OCI-LY1 (cell line): ENCODE measurements around the gene CD276.

Experiments
- H2AFZ ChIP-seq: fragments of 200-600 bp; sonication (generic), shearing (Covaris generic); 2 replicates; pipeline ENCODE4 v1.6.0; 2014; ENCODE audit warnings: antibody characterized with exemption, mild to moderate bottlenecking, low read length
- H3F3A ChIP-seq: fragments of 200-600 bp; sonication (generic), shearing (Covaris generic); 2 replicates; pipeline ENCODE4 v1.6.0; 2014; ENCODE audit warnings: mild to moderate bottlenecking, antibody characterized with exemption, low read length, moderate library complexity; ENCODE audit not compliant: insufficient read depth
- H3K27ac ChIP-seq: fragments of 200-600 bp; sonication (generic); 2 replicates; pipeline ENCODE4 v1.5.1; 2014; ENCODE audit warnings: low read length, mixed run types, mild to moderate bottlenecking, low read depth; ENCODE audit not compliant: poor library complexity, severe bottlenecking
- H3K27me3 ChIP-seq: fragments of 200-600 bp; sonication (generic); 2 replicates; pipeline ENCODE4 v1.6.0; 2014; ENCODE audit warnings: antibody characterized with exemption, mild to moderate bottlenecking, low read length, moderate library complexity; ENCODE audit not compliant: insufficient read depth
- H3K36me3 ChIP-seq: fragments of 200-600 bp; sonication (generic); 2 replicates; pipeline ENCODE4 v1.6.1; 2014; ENCODE audit warnings: mild to moderate bottlenecking, antibody characterized with exemption, low read length, moderate library complexity, mixed read lengths; ENCODE audit not compliant: insufficient read depth
- H3K4me1 ChIP-seq: fragments of 200-600 bp; sonication (generic); 2 replicates; pipeline ENCODE4 v1.5.1; 2014; ENCODE audit warnings: mild to moderate bottlenecking, low read length, moderate library complexity; ENCODE audit not compliant: insufficient read depth, severe bottlenecking
- H3K4me2 ChIP-seq: fragments of 200-600 bp; sonication (generic), shearing (Covaris generic); 2 replicates; pipeline ENCODE4 v1.6.1; 2014; ENCODE audit warnings: low read length
- H3K4me3 ChIP-seq: fragments of 200-600 bp; sonication (generic); 2 replicates; pipeline ENCODE4 v1.5.1; 2014; ENCODE audit warnings: low read length, low read depth, mild to moderate bottlenecking, mixed read lengths; ENCODE audit not compliant: poor library complexity, severe bottlenecking
- H3K79me2 ChIP-seq: fragments of 200-600 bp; shearing (Covaris generic); 2 replicates; pipeline ENCODE4 v1.6.1; 2016; ENCODE audit warnings: mixed run types, low read length, mixed read lengths; ENCODE audit not compliant: insufficient read depth
- H3K9ac ChIP-seq: fragments of 200-600 bp; sonication (generic), shearing (Covaris generic); 2 replicates; pipeline ENCODE4 v1.6.1; 2014; ENCODE audit warnings: mild to moderate bottlenecking, low read length, mixed read lengths
- H3K9me2 ChIP-seq: fragments of 200-600 bp; sonication (generic), shearing (Covaris generic); 2 replicates; pipeline ENCODE4 v1.6.1; 2014; ENCODE audit warnings: low read depth, mild to moderate bottlenecking, low read length, mixed read lengths
- H3K9me3 ChIP-seq: fragments of 200-600 bp; shearing (Covaris generic); 2 replicates; pipeline ENCODE4 v1.6.1; 2014; ENCODE audit warnings: low read length, mixed read lengths
- H4K20me1 ChIP-seq: fragments of 200-600 bp; sonication (generic), shearing (Covaris generic); 2 replicates; pipeline ENCODE4 v1.6.0; 2016; ENCODE audit warnings: mild to moderate bottlenecking, low read length; ENCODE audit not compliant: insufficient read depth
- CTCF ChIP-seq: fragments of 200-600 bp; sonication (generic), shearing (Covaris generic); IDR thresholded peaks from 2 replicates; pipeline ENCODE4 v1.5.1; 2017; ENCODE audit warnings: mild to moderate bottlenecking, antibody characterized with exemption, low read length, moderate library complexity, mixed read lengths
- EZH2 ChIP-seq: fragments of 200-600 bp; sonication (generic), shearing (Covaris generic); IDR thresholded peaks from 2 replicates; pipeline ENCODE4 v1.8.0; 2017; ENCODE audit warnings: borderline replicate concordance, mixed run types, mild to moderate bottlenecking, antibody characterized with exemption, low read length, moderate library complexity, mixed read lengths

Gene CD276

GRCh38 chr15:73744293-73744692 is 60.1 kb downstream of the CD276 start:
- H3K79me2 ChIP-seq, result no peaks in the 10 kb centered on the region
- no peaks in the 10 kb centered on the region for H4K20me1 ChIP-seq
- no peak overlapping the region for H3K4me2 ChIP-seq
- H3K4me1 ChIP-seq, result no peaks in the 10 kb centered on the region
- H3K4me3 ChIP-seq, result no peak overlapping the region
- no peak overlapping the region for H2AFZ ChIP-seq
- H3K9me3 ChIP-seq, result no peaks in the 10 kb centered on the region
- H3K9ac ChIP-seq, result no peak overlapping the region
- H3K9me2 ChIP-seq, result no peaks in the 10 kb centered on the region
- H3K27me3 ChIP-seq, result no peaks in the 10 kb centered on the region
- no peak for TF ChIP-seq EZH2
- TF ChIP-seq CTCF, result no peak
- H3F3A ChIP-seq, result no peaks in the 10 kb centered on the region
- no peaks in the 10 kb centered on the region for H3K36me3 ChIP-seq
- H3K27ac ChIP-seq, result no peak overlapping the region

GRCh38 chr15:73745073-73745472 is 60.9 kb downstream of the CD276 start:
- no peak overlapping the region for H2AFZ ChIP-seq
- TF ChIP-seq CTCF, result no peak
- TF ChIP-seq EZH2, result no peak
- no peaks in the 10 kb centered on the region for H3K36me3 ChIP-seq
- no peaks in the 10 kb centered on the region for H3K4me1 ChIP-seq
- no peak overlapping the region for H3K4me3 ChIP-seq
- no peaks in the 10 kb centered on the region for H3F3A ChIP-seq
- H3K79me2 ChIP-seq, result no peaks in the 10 kb centered on the region
- H3K4me2 ChIP-seq, result no peak overlapping the region
- H3K27ac ChIP-seq, result no peak overlapping the region
- no peaks in the 10 kb centered on the region for H3K9me3 ChIP-seq
- H3K27me3 ChIP-seq, result no peaks in the 10 kb centered on the region
- no peak overlapping the region for H3K9ac ChIP-seq
- H4K20me1 ChIP-seq, result no peaks in the 10 kb centered on the region
- no peaks in the 10 kb centered on the region for H3K9me2 ChIP-seq

GRCh38 chr15:73746261-73746660 is 62.1 kb downstream of the CD276 start:
- no peak overlapping the region for H3K27ac ChIP-seq
- no peak overlapping the region for H2AFZ ChIP-seq
- H3K79me2 ChIP-seq, result no peaks in the 10 kb centered on the region
- no peaks in the 10 kb centered on the region for H3F3A ChIP-seq
- TF ChIP-seq CTCF, result no peak
- TF ChIP-seq EZH2, result no peak
- no peak overlapping the region for H3K4me3 ChIP-seq
- no peaks in the 10 kb centered on the region for H4K20me1 ChIP-seq
- H3K9me2 ChIP-seq, result no peaks in the 10 kb centered on the region
- H3K4me2 ChIP-seq, result no peak overlapping the region
- H3K27me3 ChIP-seq, result no peaks in the 10 kb centered on the region
- H3K9ac ChIP-seq, result no peak overlapping the region
- no peaks in the 10 kb centered on the region for H3K9me3 ChIP-seq
- no peaks in the 10 kb centered on the region for H3K36me3 ChIP-seq
- H3K4me1 ChIP-seq, result no peaks in the 10 kb centered on the region
